HG03108 (cell line): ENCODE results near the gene CCT2.
A peak's percentile ranks its signal among the peaks of the same experiment; 100 is the strongest.

ENCODE experiments used
- ATAC-seq: cut with Tn5 transposase; IDR thresholded peaks from one replicate; pipeline ENCODE4 v1.9.1; 2021; ENCODE audit warnings: moderate library complexity; ENCODE audit not compliant: unreplicated experiment

The CCT2 gene

DNA sequence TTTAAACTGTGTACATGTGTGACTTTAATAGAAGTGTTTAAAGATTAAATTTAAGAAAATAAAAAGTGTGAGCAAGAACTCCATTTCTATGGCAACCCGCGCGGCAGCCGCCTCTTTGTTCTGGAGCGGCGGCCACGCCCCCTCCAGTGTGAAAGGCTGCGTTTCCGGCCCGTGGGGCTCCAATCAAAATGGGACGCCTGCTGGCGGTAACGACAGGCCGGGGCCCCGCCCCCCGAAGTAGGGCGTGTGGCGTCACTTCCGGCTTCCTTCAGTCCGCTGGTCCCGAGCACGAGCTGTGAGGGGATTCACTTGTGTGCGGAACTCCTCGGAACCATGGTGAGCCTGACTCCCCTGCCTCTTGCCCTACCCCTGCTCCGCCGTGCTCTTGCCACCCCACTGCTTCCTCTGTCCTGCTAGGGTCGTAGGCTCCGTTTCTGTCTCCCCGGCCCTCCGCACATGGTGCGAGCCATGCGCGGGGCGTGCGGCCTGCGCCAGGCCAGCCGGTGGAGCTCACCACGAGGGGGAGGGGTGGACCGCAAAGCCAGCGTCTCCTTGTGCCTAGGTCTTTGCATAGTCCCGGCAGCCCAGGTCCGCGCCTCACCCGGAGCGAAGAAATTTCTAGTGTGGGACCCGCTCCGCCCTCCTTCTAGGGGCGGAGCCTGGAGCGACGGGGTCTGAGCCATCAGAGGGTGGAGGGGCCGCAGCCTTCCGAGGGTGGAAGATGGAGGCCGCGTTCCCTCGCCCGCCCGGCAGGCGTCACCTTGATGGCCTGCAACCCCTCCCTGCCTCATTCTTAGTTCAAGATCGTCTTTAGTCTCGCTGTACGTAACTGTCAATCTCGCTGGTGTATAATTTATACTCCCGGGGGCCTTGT lies at the start of gene CCT2:
CCT2 (plus strand) TSS at position 271 of the 874 bp plus-strand sequence; CDS start at position 334, 63 bp downstream.
- ATAC-seq, result peak; percentile 98

DNA sequence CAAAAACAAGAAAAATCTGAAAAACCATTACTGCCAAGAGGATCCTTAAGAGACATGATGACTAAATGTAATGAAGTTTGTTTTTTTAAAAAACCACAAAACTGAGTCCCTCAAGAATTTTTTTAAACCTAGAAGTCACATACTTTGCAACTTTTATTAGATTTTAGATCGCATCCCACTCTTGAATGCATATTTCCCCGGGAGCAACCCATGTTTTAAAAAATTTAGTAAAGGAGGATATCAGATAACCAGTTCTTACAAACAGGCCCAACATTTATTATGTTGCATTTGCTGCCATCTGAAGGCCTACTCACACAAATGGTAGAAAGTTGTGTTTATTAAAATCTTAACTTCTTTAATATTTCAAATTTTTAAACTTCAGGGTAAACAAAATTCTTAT lies 44.3 kb upstream of the CCT2 start:
- no peak for ATAC-seq

GRCh38 chr12:69544087-69544486 lies 41.2 kb upstream of the CCT2 start:
- ATAC-seq, result no peak

GRCh38 chr12:69545081-69545480 lies 40.2 kb upstream of the CCT2 start:
- no peak for ATAC-seq

DNA sequence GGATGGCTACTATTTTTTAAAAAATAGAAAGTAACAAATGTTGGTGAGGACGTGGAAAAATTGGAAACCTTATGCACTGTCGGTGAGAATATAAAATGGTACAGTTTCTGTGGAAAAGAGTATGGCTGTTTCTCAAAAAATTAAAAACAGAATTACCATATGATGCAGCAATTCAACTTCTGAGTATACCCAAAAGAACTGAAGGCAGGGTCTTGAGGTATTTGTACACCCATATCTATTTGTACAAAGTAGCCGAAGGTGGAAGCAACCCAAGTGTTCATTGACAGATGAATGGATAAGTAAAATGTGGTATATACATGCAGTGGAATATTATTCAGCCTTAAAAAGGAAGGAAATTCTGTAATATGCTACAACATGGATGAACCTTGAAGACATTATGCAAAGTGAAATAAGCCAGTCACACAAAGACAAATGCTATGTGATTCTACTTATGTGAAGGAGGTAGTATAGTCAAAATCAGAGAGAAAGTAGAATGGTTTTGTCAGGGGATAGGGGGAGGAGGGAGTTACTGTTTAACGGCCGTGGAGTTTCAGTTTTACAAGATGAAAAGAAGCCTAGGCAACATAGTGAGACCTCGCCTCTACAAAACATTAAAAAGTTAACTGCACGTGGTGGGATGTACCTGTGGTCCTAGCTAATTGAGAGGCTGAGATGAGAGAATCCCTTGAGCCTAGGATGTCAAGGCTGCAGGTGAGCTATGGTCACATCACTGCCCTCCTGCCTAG lies 38.4 kb upstream of the CCT2 start:
- peak; percentile 67 for ATAC-seq

GRCh38 chr12:69548687-69549086 lies 36.6 kb upstream of the CCT2 start:
- no peak for ATAC-seq

DNA sequence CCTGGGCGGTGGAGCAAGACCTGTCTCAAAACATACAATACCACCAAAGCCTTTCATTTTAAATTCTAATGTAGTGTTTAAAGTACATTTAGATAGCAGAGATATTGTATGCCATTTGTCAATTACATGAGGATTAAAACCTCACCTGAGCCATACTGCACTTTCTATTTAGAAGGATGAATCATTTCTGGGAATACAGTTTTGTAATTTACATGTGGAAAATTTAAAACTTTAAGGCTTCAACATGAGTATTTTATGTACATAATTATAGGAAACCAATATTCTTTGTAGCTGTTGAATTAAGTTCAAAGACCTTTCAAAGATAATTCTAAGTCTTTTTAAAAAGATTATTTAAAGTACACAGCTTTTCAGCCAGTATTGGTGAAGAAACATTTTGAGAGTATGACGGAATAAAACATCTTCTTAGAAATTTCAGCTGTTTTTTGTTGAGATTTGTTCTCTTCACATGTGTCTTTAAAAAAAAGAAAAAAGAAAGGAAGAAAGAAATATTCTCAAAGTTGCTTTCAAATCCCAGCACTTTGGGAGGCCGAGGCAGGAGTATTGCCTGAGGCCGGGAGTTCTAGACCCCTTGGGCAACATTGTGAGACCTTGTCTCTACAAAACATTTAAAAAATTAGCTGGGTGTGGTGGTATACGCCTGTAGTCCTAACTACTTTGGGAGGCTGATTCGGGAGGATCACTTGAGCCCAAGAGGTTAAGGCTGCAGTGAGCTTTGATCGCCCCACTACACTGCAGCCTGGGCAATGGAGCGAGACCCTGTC lies 34.5 kb upstream of the CCT2 start:
- no peak for ATAC-seq

DNA sequence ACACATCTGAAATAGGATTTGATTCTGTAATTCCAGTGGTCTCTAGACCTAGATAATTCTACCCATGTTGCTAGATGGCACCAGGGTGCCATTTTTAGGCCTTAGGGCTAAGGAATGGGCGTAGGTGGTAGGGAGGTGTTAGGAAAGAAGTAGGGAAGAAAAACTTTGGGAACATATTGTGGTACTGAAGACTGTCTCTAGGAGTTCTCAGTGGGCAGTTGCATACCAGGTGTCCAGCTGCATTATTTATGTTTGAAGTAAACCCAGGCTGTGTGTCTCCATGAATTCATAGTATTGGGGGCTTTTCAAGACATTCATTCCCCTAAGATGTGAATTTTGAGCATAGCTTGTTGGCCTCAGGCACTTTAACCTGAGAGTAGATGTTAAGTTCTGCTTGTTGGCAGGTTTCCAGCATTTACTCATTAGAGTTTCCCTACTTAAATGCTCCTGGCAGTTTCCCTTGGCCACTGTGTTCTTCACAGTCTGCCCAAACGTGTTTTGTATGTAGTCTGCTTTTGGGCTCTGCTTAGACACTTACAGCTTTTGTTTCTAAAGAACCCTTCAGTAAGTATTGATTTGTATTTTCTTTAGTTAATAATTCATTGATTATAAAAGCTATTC lies 31.5 kb upstream of the CCT2 start:
- ATAC-seq, result no peak

- ATAC-seq, result no peak
Observed at GRCh38 chr12:69555461-69555860, 29.8 kb upstream of the CCT2 start.

DNA sequence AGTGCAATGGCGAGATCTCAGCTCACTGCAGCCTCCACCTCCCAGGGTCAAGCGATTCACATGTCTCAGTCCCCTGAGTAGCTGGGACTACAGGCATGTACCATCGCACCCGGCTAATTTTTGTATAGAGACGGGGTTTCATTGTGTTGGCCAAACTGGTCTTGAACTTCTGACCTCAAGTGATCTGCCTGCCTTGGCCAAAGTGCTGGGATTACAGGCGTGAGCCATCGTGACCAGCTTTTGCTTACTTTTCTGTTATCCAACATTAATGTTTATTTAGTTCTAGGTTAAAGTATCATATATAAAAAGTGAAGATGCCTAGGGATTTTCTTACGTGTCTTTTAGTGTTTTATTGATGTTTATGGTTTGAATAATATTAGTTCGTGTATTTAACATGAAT lies 28.9 kb upstream of the CCT2 start:
- no peak for ATAC-seq

GRCh38 chr12:69563166-69563762 lies 22.0 kb upstream of the CCT2 start:
- no peak for ATAC-seq

DNA sequence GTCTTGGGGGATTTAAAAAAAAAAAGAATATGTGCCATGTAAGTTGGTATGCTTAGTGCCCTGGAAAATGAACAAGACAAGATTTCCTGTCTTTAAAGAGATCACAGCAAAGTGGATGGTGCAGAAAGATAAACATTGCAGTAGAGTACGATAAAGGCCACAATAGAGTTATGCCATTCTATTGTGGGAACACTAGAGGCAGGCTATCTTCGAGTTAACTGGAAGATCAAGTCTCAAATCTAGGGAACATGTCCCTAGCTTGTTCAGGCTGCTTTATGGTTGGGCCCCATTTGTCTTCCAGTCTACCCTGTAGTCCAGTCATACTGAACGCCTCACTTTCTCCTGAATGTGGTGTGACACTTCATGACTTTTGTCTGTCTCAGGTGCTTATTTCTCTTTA lies 18.7 kb upstream of the CCT2 start:
- no peak for ATAC-seq

GRCh38 chr12:69569236-69569635 lies 16.0 kb upstream of the CCT2 start:
- no peak for ATAC-seq

DNA sequence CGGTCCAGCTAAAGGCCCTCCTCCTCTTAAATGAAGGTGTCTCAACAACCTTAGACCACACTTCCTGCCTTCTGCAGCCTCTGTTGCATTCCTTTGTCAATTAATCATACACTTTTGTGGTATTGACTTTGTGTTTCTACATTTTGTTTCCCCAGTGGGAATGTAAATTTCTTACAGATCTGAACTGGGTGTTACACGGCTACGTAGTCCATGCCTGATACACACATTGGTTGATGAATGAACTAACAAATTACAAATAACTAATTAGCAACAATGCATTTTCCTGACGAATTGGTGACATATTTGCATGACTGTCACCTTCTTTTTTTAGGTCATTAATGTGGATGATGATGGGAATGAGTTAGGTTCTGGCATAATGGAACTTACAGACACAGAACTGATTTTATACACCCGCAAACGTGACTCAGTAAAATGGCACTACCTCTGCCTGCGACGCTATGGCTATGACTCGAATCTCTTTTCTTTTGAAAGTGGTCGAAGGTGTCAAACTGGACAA lies 15.2 kb upstream of the CCT2 start:
- ATAC-seq, result no peak

GRCh38 chr12:69570545-69571399 lies 14.5 kb upstream of the CCT2 start:
- ATAC-seq, result no peak

- ATAC-seq, result no peak
Observed at GRCh38 chr12:69575346-69575745, 9.9 kb upstream of the CCT2 start.

DNA sequence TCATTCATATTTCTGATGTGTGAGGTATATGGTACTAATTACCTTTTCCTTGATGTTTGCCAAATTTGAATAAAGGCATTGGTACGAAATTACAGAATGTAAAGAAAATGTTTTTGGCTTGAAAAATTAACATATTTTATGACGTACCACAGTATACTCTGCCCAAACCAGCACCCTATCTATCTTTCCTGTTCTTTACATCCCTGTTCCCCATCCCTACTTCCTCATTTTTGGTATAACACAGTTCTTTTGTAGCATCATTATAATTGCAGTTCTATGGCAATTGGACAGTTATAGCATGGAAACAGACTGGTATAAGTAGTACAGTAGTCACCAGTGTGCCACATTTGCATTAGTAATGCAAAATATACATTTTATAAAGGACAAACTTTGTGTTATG lies 7.0 kb upstream of the CCT2 start:
- no peak for ATAC-seq

DNA sequence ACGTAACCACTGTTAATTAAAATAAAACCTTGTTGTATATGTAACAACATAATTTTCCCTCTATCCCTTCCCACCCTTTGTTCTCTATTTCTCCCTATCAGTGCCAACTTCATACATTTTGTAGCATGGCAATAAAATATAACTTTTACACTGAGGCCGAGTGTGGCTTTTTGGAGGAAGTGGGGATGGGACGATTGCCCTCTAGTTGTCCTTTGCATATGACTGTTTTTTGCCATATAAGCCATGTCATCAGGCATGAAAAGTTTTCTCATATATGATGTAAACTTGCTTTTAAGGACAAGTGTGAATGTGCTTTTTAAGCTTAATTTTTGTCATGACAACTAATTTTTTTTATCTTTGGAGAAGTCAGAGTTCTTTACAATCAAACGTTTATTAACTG lies 6.2 kb upstream of the CCT2 start:
- ATAC-seq, result no peak

- no peak for ATAC-seq
Observed at GRCh38 chr12:69580074-69580473, 5.2 kb upstream of the CCT2 start.
